GM18511 (cell line): ENCODE data around the gene CENPX.
A peak's percentile ranks its signal among the peaks of the same experiment; 100 is the strongest.

ENCODE experiments used
- ATAC-seq: cut with Tn5 transposase; IDR thresholded peaks from one replicate; pipeline ENCODE4 v1.9.1; 2021; ENCODE audit warnings: mild to moderate bottlenecking, moderate library complexity; ENCODE audit not compliant: unreplicated experiment

CENPX gene

GRCh38 chr17:82024859-82025258 lies 2.2 kb upstream of the CENPX start:
- no peak for ATAC-seq

GRCh38 chr17:82023447-82024241 lies 966 bp upstream of the CENPX start:
- ATAC-seq, result peak; percentile 3

- ATAC-seq, result peak; percentile 88
These were observed 336 bp upstream of the CENPX start, which contains the start of gene LRRC45 for GRCh38 chr17:82022981-82023446. Gene LRRC45 (plus strand): TSS chr17:82023305. CDS start chr17:82023644, 339 bp downstream.

GRCh38 chr17:82021900-82022309 lies 773 bp downstream of the CENPX start:
- no peak for ATAC-seq

- no peak for ATAC-seq
These were observed 1.4 kb downstream of the CENPX start for GRCh38 chr17:82021107-82021899.

- ATAC-seq, result no peak
These were observed 2.0 kb downstream of the CENPX start for GRCh38 chr17:82020572-82021106.

GRCh38 chr17:82019690-82020571 lies 2.7 kb downstream of the CENPX start:
- ATAC-seq, result no peak

GRCh38 chr17:82018989-82019689 lies 3.5 kb downstream of the CENPX start:
- no peak for ATAC-seq

GRCh38 chr17:82018152-82018988 lies 4.3 kb downstream of the CENPX start:
- no peak for ATAC-seq

- no peak for ATAC-seq
These were observed 5.0 kb downstream of the CENPX start for GRCh38 chr17:82017612-82018151.

- ATAC-seq, result no peak
These were observed 5.7 kb downstream of the CENPX start for GRCh38 chr17:82016875-82017459.

GRCh38 chr17:82016061-82016874 lies 6.4 kb downstream of the CENPX start:
- no peak for ATAC-seq

- no peak for ATAC-seq
These were observed 7.2 kb downstream of the CENPX start for GRCh38 chr17:82015311-82015971.

GRCh38 chr17:82014971-82015310 lies 7.7 kb downstream of the CENPX start:
- no peak for ATAC-seq

- ATAC-seq, result no peak
These were observed 8.2 kb downstream of the CENPX start for GRCh38 chr17:82014432-82014831.

GRCh38 chr17:82013772-82014321 lies 8.8 kb downstream of the CENPX start:
- no peak for ATAC-seq

GRCh38 chr17:82013341-82013740 lies 9.3 kb downstream of the CENPX start:
- ATAC-seq, result no peak
